ENCODE measurements around the gene ANKDD1B. TPM values are rescaled to one million over a fixed set of nuclear protein-coding genes. Genes with fewer than 3 reads are reported as not detected.

Gene ANKDD1B
- total RNA-seq, 1 donor from 2014 or later = not detected

DNA sequence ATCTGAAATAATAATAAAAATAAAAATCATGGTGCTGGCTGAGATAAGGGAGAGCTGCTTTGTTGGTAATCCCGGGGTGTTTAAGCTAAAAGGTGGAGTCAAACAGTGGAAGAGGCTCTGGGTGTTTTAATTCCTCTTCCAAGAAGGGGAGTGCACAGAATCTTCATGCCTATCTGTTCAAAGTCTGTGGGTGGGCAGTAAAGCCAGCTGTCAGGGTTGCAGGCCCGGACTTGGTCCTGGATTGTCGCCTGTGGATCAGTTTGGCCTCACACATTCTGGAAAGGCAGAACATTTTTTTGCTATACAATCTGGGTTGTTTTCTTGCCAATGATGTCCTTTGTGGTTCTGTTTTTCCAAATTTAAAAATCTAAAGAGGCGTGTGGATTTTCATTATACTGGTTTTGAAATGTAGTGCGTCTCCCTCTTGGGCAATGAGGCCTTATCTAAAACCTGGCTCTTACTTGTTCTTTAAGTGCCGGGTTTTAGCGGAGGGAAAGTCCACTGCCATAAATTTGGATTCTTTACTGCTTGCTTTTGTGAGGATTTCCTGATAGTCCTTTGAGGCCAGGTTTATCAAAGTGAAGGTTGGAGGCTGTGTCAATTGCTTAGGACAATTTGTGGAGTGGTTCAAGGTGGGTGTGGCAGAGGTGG lies 5.8 kb downstream of the ANKDD1B start:
- Histone ChIP-seq H3K27ac (no peak overlapping the region), H3K27me3 (no peaks in the 10 kb centered on the region), H3K4me1 (no peaks in the 10 kb centered on the region), H3K36me3 (no peaks in the 10 kb centered on the region), H3K9me3 (no peaks in the 10 kb centered on the region), H3K4me3 (no peak overlapping the region)
- intact Hi-C loops (cut with DNase I) = no loop called here
- DNase-seq (ENCODE audit: low spot score in 2 of 2) = no peak
- TF ChIP-seq, protein P1, sequence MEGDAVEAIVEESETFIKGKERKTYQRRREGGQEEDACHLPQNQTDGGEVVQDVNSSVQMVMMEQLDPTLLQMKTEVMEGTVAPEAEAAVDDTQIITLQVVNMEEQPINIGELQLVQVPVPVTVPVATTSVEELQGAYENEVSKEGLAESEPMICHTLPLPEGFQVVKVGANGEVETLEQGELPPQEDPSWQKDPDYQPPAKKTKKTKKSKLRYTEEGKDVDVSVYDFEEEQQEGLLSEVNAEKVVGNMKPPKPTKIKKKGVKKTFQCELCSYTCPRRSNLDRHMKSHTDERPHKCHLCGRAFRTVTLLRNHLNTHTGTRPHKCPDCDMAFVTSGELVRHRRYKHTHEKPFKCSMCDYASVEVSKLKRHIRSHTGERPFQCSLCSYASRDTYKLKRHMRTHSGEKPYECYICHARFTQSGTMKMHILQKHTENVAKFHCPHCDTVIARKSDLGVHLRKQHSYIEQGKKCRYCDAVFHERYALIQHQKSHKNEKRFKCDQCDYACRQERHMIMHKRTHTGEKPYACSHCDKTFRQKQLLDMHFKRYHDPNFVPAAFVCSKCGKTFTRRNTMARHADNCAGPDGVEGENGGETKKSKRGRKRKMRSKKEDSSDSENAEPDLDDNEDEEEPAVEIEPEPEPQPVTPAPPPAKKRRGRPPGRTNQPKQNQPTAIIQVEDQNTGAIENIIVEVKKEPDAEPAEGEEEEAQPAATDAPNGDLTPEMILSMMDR (IDR thresholded peaks at IDR 0.05) = no peak

DNA sequence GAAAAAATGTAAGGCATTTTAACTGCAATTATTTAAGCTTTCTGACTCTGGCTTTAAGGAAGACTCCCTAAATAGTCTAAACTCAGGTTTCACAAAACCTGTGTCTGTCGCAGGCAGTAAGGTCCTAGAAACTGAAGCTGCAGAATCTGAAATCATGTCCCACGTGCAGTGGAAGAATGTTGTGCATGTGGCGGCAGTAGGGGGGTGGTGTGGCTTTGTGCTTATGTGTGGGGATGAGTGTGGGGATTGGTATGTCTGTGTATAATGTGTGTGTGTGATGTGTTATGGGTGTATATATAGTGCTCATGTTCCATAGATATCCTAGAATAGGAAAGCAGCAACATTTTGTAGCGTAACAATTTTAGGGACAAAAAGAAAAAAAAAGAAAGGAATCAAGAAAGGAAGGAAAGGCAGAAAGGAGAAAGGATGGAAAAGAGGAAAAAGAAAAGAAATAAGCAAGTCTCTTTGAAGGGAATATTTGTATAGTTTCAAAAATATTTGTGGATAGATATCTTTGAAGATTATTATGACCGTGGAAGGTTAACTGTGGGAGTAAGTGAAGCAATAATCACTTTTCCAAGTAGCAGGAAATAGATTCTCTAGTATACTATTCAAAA lies 6.6 kb downstream of the ANKDD1B start:
- intact Hi-C loops (cut with DNase I) = no loop called here
- DNase-seq (ENCODE audit: low spot score in 2 of 2) = no peak
- H3K27me3 ChIP-seq = no peaks in the 10 kb centered on the region
- H3K27ac ChIP-seq = no peak overlapping the region
- TF ChIP-seq, protein P1 (IDR thresholded peaks at IDR 0.05) = no peak
- H3K4me1 ChIP-seq = no peaks in the 10 kb centered on the region
- no peaks in the 10 kb centered on the region for H3K9me3 ChIP-seq
- H3K4me3 ChIP-seq = no peak overlapping the region
- H3K36me3 ChIP-seq = no peaks in the 10 kb centered on the region

DNA sequence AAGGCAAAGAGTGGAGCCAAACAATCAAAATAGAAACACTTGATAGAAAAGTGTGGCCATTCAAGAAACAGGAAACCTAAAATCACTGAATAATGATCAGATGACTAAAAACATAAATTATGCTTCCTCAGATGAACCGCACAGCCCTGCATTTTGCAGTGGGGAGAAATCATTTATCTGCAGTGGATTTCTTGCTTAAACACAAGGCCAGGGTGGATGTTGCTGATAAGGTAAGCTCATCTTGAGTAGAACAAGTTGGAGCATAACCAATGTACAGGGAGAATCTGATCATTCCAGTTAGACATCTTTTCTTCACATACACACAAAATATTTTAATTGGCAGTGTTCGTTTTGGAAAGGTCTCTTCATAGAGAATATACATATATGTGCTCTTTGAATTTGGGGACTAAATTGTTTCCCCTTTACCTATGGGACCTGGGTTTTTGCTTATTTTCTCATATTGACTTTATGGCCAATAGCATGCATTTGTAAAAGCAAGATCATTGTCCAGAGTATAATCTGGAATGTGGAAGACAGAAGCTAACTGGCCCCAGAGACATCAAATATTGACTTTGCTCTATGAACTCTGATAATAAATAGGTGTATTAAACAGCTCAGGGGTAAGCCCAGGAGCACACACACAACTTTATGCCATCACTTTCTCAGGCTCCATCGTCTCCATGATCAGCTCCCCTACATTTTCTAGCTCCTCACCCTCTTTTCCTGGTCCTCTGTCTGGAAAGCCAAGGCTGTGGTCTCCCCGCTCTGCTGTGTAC lies 9.1 kb downstream of the ANKDD1B start:
- no peaks in the 10 kb centered on the region for H3K9me3 ChIP-seq
- no peak overlapping the region for H3K4me3 ChIP-seq
- H3K4me1 ChIP-seq = no peaks in the 10 kb centered on the region
- TF ChIP-seq, protein P1 (IDR thresholded peaks at IDR 0.05) = no peak
- no peaks in the 10 kb centered on the region for H3K27me3 ChIP-seq
- no peak for DNase-seq (ENCODE audit: low spot score in 2 of 2)
- no peaks in the 10 kb centered on the region for H3K36me3 ChIP-seq
- no peak overlapping the region for H3K27ac ChIP-seq
- intact Hi-C loops (cut with DNase I) = no loop called here

DNA sequence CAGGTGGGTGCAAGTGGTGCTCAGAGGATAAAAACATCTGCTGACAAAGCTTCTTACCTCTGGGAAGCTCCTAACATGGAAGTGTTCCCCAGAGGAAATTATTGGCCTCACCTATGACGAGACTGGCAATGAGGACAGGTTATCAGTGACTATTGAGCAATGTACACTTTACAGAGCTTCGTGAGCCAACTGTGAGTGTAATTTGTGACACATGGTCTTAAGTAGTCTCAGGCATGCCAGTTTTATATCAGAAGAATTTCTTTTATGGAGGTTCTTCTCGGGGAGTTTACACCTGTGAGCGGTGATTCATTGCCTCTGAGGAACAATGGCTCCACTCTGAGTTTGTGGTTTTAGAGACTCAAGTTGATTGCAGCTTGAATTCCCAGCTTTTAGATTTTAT lies 11.3 kb downstream of the ANKDD1B start:
- intact Hi-C loops (cut with DNase I) = no loop called here
- H3K4me3 ChIP-seq = no peak overlapping the region

DNA sequence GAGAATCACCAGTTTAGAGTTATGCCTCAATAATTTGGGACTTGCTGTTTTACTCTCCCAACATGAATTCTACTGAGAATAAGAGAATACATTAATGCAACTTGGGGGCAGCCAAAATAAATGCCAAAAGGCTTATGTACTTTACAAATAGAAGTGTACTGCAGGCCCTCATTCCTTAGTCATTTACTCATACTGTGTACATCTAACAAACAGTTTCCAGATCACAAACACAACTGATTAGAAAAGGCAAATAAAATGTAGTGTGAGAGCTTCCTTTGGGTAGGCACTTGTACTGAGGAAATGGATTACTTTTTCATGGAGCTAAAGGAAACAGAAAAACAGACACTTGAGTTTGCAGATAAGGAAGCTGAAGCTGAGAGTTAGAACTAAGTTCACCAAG lies 12.6 kb downstream of the ANKDD1B start:
- Histone ChIP-seq H3K36me3 (no peaks in the 10 kb centered on the region), H3K4me3 (no peak overlapping the region), H3K27ac (no peak overlapping the region), H3K4me1 (no peaks in the 10 kb centered on the region), H3K27me3 (no peaks in the 10 kb centered on the region), H3K9me3 (no peaks in the 10 kb centered on the region)
- TF ChIP-seq, protein P1 (IDR thresholded peaks at IDR 0.05) = no peak
- no peak for DNase-seq (ENCODE audit: low spot score in 2 of 2)
- intact Hi-C loops (cut with DNase I) = no loop called here

More for the DNA sequence above, 11.3 kb downstream of the ANKDD1B start:
- TF ChIP-seq, protein P1 (IDR thresholded peaks at IDR 0.05) = no peak
- no peak overlapping the region for H3K27ac ChIP-seq
- DNase-seq (ENCODE audit: low spot score in 2 of 2) = no peak
- H3K4me1 ChIP-seq = no peaks in the 10 kb centered on the region
- H3K9me3 ChIP-seq = no peaks in the 10 kb centered on the region
- H3K36me3 ChIP-seq = no peaks in the 10 kb centered on the region
- no peaks in the 10 kb centered on the region for H3K27me3 ChIP-seq
